Measurements from ENCODE around the gene ADNP2.

Gene ADNP2, protein sequence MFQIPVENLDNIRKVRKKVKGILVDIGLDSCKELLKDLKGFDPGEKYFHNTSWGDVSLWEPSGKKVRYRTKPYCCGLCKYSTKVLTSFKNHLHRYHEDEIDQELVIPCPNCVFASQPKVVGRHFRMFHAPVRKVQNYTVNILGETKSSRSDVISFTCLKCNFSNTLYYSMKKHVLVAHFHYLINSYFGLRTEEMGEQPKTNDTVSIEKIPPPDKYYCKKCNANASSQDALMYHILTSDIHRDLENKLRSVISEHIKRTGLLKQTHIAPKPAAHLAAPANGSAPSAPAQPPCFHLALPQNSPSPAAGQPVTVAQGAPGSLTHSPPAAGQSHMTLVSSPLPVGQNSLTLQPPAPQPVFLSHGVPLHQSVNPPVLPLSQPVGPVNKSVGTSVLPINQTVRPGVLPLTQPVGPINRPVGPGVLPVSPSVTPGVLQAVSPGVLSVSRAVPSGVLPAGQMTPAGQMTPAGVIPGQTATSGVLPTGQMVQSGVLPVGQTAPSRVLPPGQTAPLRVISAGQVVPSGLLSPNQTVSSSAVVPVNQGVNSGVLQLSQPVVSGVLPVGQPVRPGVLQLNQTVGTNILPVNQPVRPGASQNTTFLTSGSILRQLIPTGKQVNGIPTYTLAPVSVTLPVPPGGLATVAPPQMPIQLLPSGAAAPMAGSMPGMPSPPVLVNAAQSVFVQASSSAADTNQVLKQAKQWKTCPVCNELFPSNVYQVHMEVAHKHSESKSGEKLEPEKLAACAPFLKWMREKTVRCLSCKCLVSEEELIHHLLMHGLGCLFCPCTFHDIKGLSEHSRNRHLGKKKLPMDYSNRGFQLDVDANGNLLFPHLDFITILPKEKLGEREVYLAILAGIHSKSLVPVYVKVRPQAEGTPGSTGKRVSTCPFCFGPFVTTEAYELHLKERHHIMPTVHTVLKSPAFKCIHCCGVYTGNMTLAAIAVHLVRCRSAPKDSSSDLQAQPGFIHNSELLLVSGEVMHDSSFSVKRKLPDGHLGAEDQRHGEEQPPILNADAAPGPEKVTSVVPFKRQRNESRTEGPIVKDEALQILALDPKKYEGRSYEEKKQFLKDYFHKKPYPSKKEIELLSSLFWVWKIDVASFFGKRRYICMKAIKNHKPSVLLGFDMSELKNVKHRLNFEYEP

DNA sequence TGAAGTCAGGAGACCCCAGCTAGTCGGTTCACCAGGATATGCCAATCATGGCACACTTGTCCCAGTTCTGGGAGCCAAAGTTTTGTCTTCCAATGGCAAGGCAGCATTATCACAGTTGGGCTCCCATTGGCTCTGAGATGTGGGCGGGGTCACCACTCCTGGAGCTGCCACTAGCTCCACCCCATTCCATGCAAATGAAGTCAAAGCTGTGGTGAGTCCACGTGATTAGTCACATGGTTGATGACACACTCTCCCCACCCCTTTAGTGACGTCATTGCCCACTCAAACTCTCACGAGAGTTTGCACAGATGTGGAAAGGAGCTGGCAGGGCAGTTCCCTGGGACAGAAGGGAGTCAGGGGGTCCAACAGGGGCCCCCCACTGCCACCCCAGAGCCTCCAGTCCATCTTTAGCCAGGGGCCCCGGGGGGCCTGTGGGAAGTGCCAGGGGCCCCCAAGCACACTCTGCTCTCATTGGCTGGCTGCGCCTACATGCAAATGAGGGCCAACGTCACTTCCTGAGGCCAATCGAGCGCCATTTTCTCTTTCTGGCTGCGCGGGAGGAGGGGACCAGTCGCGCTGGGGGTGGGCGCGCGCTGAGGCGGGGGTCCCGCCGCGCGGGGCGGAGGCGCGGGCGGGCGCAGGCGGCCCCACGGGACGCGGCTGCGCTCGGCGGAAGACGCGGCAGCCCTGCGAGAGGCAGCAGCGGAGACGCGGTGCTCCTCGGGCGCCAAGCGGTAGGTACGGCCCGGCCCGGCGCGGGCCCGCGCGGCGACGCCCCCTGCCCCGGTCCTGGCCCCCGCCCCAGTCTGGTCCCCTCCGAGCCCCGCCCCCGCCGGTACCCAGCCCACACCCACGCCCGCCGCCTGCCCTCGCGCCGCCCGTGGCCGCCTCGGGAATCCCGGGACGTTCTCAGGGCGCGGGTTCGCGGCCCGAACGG, at the start of gene ADNP2:
Gene ADNP2, plus strand, starts transcription at position 524 of the 937 bp plus-strand sequence. CDS start 8,281 bp downstream, outside the sequence.
- H3K9me3 Mint-ChIP-seq: no peaks in the 10 kb centered on the region
- peak; percentile 88 to 89 for DNase-seq
- no peaks in the 10 kb centered on the region for H3K27me3 Mint-ChIP-seq
- peaks cover 33% of the 10 kb centered on the region for H3K4me1 Mint-ChIP-seq
- H3K4me3 Mint-ChIP-seq: peak within 1 kb of the TSS; percentile 76 to 81
- ATAC-seq: peak; percentile 88
- peak within 1 kb of the TSS; percentile 96 to 97 for H3K27ac Mint-ChIP-seq

DNA sequence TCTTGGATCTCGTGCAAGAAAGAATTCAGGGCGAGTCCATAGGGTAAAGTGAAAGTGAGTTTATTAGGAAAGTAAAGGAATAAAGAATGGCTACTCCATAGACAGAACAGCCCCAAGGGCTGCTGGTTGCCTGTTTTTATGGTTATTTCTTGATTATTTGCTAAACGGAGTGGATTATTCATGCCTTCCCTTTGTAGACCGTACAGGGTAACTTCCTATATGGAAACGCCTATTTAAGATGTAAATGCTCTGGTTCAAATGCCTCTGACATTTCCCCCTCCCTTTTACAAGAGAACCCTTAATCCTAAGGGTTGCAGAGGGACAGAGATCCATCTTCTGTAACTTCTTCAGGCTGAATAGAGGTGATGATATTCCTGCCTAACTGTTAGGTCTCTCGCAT, 49.1 kb upstream of the ADNP2 start:
- Mint-ChIP-seq H3K27me3 (no peaks in the 10 kb centered on the region), H3K9me3 (peaks cover 28 to 52% of the 10 kb centered on the region in 2 donors), H3K27ac (no peak overlapping the region), H3K4me1 (no peaks in the 10 kb centered on the region), H3K4me3 (no peak overlapping the region)
- no peak for ATAC-seq
- no peak for DNase-seq

- Mint-ChIP-seq H3K9me3 (no peaks in the 10 kb centered on the region), H3K27ac (no peak overlapping the region), H3K4me3 (no peak overlapping the region), H3K4me1 (no peaks in the 10 kb centered on the region), H3K27me3 (no peaks in the 10 kb centered on the region)
- DNase-seq: no peak
- no peak for ATAC-seq
These were observed 43.4 kb upstream of the ADNP2 start for GRCh38 chr18:80065705-80066104.

DNA sequence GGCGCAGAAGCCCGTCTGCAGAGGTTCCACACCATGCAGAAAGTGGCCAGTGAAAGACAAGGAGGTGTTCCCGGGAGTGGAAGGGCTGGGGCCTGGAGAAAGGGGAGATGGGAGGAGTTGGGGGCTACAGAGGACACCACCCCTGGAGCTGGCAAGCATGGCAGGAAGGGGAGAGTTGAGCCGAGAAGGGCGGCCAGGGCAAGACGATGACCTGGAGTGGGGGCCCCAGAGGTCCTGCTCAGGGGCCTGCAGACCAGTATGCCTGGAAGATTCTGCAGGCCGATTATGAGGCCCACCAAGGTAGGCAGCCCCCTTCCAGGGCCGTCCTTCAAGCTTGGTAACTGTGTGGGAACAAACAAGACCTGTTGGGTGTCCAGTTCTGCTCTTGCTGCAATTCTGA, 41.7 kb upstream of the ADNP2 start:
- ATAC-seq (no peak), DNase-seq (no peak)
- Mint-ChIP-seq H3K9me3 (no peaks in the 10 kb centered on the region), H3K4me3 (no peak overlapping the region), H3K4me1 (no peaks in the 10 kb centered on the region), H3K27me3 (no peaks in the 10 kb centered on the region), H3K27ac (peak overlapping the region in 1 of 2 donors; percentile 74)

GRCh38 chr18:80067897-80068296, 41.2 kb upstream of the ADNP2 start:
- no peaks in the 10 kb centered on the region for H3K4me1 Mint-ChIP-seq
- H3K27me3 Mint-ChIP-seq: no peaks in the 10 kb centered on the region
- no peaks in the 10 kb centered on the region for H3K9me3 Mint-ChIP-seq
- ATAC-seq (no peak), DNase-seq (no peak)
- no peak overlapping the region for H3K27ac Mint-ChIP-seq
- H3K4me3 Mint-ChIP-seq: no peak overlapping the region

DNA sequence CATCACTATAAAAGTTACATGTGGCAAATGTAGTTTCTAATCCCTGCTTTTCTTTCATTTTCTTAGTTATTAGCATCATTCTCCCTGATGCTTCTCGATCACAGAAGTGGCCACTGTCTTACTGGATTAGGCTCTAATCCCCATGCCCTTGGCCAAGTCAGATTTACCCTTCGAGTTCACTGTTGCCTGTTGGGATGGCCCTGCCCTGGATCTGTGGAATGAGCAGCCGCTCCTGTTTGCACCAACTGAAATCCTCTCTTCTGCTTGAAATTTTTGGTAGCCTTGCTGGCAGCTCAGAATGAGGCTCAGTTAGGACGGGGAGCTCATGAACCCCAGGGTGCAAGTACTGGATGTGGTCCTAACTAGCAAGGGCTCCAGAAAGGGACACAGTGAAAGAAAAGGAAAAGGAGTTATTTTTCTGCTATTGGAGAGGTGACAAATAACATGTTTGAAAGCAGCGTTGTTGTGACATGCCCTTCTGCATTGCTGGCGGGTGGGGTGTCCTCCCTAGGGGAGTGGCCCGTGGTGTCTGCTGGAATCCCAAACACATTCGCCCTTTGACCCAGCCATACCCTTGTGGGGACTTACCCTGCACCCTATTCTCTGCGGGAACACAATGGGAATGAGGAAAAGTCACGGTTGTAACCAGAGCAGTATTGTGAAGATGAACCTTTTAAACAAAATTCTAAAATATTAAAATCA, 40.3 kb upstream of the ADNP2 start:
- Mint-ChIP-seq H3K27me3 (no peaks in the 10 kb centered on the region), H3K4me1 (no peaks in the 10 kb centered on the region), H3K4me3 (no peak overlapping the region), H3K9me3 (no peaks in the 10 kb centered on the region), H3K27ac (no peak overlapping the region)
- ATAC-seq: no peak
- no peak for DNase-seq

GRCh38 chr18:80070825-80071224, 38.2 kb upstream of the ADNP2 start:
- DNase-seq (no peak), ATAC-seq (no peak)
- Mint-ChIP-seq H3K9me3 (no peaks in the 10 kb centered on the region), H3K27me3 (no peaks in the 10 kb centered on the region), H3K27ac (no peak overlapping the region), H3K4me1 (no peaks in the 10 kb centered on the region), H3K4me3 (no peak overlapping the region)

DNA sequence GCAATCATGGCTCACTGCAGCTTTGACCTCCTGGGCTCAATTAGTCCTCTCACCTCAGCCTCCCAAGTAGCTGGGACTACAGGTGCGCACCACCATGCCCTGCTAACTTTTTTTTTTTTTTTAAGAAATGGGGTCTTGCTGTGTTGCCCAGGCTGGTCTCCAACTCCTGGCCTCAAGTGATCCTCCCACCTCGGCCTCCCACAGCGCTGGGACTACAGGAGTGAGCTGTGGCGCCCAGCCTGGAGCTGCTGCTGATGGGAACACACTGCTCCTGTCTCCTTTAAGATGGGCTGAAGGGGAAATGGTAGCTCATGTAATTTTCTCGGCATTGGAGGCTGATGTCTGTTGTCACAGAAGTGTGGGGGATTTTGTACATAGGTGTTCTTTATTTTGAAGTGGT, 34.9 kb upstream of the ADNP2 start:
- no peaks in the 10 kb centered on the region for H3K27me3 Mint-ChIP-seq
- no peak overlapping the region for H3K27ac Mint-ChIP-seq

GRCh38 chr18:80074697-80075096, 34.4 kb upstream of the ADNP2 start:
- H3K27me3 Mint-ChIP-seq: no peaks in the 10 kb centered on the region
- no peak overlapping the region for H3K27ac Mint-ChIP-seq
- ATAC-seq (no peak), DNase-seq (no peak)
- H3K9me3 Mint-ChIP-seq: no peaks in the 10 kb centered on the region
- no peak overlapping the region for H3K4me3 Mint-ChIP-seq
- H3K4me1 Mint-ChIP-seq: no peaks in the 10 kb centered on the region

More for the DNA sequence above, 34.9 kb upstream of the ADNP2 start:
- Mint-ChIP-seq H3K4me3 (no peak overlapping the region), H3K4me1 (no peaks in the 10 kb centered on the region), H3K9me3 (no peaks in the 10 kb centered on the region)
- no peak for DNase-seq
- ATAC-seq: no peak

DNA sequence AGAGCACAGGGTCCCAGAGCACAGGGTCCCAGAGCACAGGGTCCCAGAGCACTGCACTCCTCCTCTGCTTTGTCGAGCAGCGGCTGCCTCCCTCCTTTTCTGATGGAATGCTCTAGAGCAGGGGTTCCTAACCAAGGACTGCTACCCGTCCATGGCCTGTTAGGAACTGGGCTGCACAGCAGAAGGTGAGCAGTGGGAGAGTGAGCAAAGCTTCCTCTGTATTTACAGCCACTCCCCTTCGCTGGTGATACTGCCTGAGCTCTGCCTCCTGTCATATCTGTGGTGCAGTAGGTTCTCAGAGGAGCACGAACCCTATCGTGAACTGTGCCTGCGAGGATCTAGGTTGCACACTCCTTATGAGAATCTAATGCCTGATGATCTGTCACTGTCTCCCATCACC, 33.1 kb upstream of the ADNP2 start:
- Mint-ChIP-seq H3K27me3 (no peaks in the 10 kb centered on the region), H3K4me3 (no peak overlapping the region), H3K4me1 (no peaks in the 10 kb centered on the region), H3K27ac (peak overlapping the region in 1 of 2 donors; percentile 42), H3K9me3 (no peaks in the 10 kb centered on the region)
- DNase-seq (no peak), ATAC-seq (no peak)

GRCh38 chr18:80076379-80076778, 32.7 kb upstream of the ADNP2 start:
- no peaks in the 10 kb centered on the region for H3K27me3 Mint-ChIP-seq
- H3K4me1 Mint-ChIP-seq: no peaks in the 10 kb centered on the region
- no peaks in the 10 kb centered on the region for H3K9me3 Mint-ChIP-seq
- no peak for ATAC-seq
- H3K27ac Mint-ChIP-seq: no peak overlapping the region
- no peak for DNase-seq
- H3K4me3 Mint-ChIP-seq: no peak overlapping the region

DNA sequence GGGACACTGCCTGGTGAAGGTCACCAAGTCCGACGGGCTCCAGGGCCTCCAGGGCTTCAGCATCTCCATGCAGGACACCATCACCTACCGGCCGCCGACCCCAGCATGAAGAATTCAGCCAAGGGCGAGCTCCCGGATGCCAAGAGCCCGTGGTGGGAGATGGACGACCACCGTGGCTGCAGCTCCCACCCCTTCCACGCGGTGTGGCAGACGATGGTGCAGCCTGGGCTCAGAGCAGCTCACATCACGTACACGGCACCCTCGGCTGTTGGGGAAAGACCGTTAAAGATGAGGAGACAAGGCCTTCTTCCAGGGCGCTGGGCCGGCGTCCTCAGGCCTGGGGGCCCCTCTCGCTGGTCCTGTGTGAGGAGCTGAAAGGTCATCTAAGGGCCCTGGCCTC, 31.2 kb upstream of the ADNP2 start:
- H3K4me3 Mint-ChIP-seq: no peak overlapping the region
- ATAC-seq: no peak
- H3K4me1 Mint-ChIP-seq: no peaks in the 10 kb centered on the region
- H3K27me3 Mint-ChIP-seq: peaks cover 11% of the 10 kb centered on the region
- no peaks in the 10 kb centered on the region for H3K9me3 Mint-ChIP-seq
- no peak for DNase-seq
- no peak overlapping the region for H3K27ac Mint-ChIP-seq

GRCh38 chr18:80086281-80086680, 22.8 kb upstream of the ADNP2 start:
- Mint-ChIP-seq H3K27ac (no peak overlapping the region), H3K9me3 (peaks cover 34 to 54% of the 10 kb centered on the region in 2 donors), H3K27me3 (peaks cover 20% of the 10 kb centered on the region), H3K4me1 (no peaks in the 10 kb centered on the region), H3K4me3 (no peak overlapping the region)
- DNase-seq: no peak
- ATAC-seq: no peak

DNA sequence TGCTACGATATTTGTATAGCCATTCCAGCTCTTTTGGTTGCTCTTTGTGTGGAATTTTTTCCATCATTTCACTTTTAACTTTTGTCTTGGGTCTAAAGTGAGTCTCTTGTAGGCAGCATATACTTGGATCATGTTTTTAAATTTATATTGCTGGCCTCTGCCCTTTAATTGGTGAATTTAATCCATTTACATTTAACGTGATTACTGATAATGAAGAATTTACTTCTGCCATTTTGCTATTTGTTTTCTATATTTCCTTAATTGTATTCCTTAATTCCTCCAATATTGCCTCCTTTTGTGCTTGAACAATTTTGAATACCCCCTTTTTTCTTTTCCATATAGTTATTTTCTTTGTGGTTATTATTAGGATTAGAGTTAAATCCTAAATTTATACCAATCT, 21.0 kb upstream of the ADNP2 start:
- Mint-ChIP-seq H3K4me3 (no peak overlapping the region), H3K9me3 (peaks cover 38 to 56% of the 10 kb centered on the region in 2 donors), H3K27me3 (peaks cover 13% of the 10 kb centered on the region), H3K27ac (no peak overlapping the region), H3K4me1 (no peaks in the 10 kb centered on the region)
- ATAC-seq (no peak), DNase-seq (no peak)
